Smooth muscle cell of bladder (primary cell): ENCODE results near the gene ZDHHC19. TPM values are rescaled to one million over a fixed set of nuclear protein-coding genes. Genes with fewer than 3 reads are reported as not detected.

Experiments used
- total RNA-seq: library from RNA; depleted of rRNA; stranded (reverse); fragments of >200 nt; gene quantifications from 2 replicates; pipeline ENCODE4 v1.2.3, GENCODE V29; 2014

ZDHHC19 gene, protein sequence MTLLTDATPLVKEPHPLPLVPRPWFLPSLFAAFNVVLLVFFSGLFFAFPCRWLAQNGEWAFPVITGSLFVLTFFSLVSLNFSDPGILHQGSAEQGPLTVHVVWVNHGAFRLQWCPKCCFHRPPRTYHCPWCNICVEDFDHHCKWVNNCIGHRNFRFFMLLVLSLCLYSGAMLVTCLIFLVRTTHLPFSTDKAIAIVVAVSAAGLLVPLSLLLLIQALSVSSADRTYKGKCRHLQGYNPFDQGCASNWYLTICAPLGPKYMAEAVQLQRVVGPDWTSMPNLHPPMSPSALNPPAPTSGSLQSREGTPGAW
- total RNA-seq, result not detected in 2 replicates

GRCh38 chr3:196210673-196211556 is at the start of gene ZDHHC19:
ZDHHC19 (minus strand) TSS chr3:196211400; CDS start chr3:196211315, 85 bp downstream.

DNA sequence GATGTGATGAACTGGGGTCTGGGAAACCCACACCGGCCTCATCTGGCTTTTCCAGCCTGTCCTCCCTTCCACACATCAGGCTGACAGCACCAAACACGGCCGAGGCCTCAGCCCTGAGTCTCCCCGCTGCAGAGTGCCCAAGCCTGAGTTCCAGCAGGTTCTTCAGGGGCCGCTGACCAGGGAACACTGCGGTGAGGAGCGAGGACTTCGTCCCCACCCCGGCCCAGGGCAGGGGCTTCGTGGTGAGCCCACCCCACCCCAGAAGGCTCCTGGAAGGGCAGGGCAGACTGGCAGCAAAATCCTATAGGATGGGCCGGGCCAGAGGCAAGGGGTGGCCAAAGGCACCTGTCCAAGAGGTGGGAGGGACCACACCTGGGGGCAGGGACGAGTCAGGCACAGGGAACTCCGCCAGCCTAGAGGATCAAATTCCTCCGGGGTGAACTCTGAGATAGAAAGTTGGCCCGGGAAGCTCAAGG is 4.9 kb upstream of the ZDHHC19 start, which contains the start of gene SLC51A:
TSS of gene SLC51A (plus strand) at position 446 of the 476 bp plus-strand sequence. CDS start 179 bp downstream, outside the sequence.

Other genes with a start within 250 kb of the ZDHHC19 start
- gene TFRC, start 129.3 kb downstream of the ZDHHC19 start, total RNA-seq, result 1,389 and 2,476 TPM in 2 replicates
- gene SLC51A, start 5.1 kb upstream of the ZDHHC19 start, total RNA-seq, result not detected in 2 replicates
- gene PCYT1A, start 76.3 kb upstream of the ZDHHC19 start, total RNA-seq, result 64.6 and 76.5 TPM in 2 replicates
- 7.0 and 8.7 TPM in 2 replicates for gene DYNLT2B, start 106.8 kb upstream of the ZDHHC19 start, total RNA-seq
- gene TM4SF19, start 127.0 kb upstream of the ZDHHC19 start, total RNA-seq, result not detected in 2 replicates
- gene UBXN7, start 221.0 kb upstream of the ZDHHC19 start, total RNA-seq, result 16.5 and 16.8 TPM in 2 replicates